ENCODE data around the gene RBMS3.

DNA sequence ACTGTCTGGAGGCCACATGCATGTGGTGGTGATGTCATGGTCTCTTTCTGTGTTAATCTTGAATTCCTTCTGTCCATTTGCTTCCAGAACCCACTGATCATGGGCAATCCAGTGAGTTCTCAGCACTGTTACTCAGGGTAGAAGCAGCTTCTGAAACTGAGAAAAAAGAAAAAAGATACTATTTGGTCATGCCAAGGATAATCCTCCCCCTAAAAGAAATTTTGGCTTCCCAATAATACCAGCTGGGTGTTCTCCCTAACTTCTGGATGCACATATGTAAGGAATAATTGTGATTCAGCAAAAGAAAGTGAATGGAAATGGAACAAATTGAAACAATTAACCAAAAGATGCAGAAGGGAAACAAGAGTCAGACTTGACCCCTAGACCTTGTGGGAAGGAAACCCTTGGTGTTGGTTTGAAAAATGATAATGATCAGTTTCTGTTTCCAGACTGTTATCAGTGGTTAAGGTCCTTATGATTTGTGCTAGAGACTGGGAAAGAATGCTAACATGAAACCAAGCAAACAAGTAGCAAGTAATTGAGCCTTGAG, 92.3 kb downstream of the RBMS3 start:
- TF ChIP-seq, protein P1, sequence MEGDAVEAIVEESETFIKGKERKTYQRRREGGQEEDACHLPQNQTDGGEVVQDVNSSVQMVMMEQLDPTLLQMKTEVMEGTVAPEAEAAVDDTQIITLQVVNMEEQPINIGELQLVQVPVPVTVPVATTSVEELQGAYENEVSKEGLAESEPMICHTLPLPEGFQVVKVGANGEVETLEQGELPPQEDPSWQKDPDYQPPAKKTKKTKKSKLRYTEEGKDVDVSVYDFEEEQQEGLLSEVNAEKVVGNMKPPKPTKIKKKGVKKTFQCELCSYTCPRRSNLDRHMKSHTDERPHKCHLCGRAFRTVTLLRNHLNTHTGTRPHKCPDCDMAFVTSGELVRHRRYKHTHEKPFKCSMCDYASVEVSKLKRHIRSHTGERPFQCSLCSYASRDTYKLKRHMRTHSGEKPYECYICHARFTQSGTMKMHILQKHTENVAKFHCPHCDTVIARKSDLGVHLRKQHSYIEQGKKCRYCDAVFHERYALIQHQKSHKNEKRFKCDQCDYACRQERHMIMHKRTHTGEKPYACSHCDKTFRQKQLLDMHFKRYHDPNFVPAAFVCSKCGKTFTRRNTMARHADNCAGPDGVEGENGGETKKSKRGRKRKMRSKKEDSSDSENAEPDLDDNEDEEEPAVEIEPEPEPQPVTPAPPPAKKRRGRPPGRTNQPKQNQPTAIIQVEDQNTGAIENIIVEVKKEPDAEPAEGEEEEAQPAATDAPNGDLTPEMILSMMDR (IDR thresholded peaks at IDR 0.05): no peak
- TF ChIP-seq EZH2 (IDR thresholded peaks at IDR 0.05): no peak
